GM21447 (cell line): ENCODE measurements around the gene ESYT3.

Experiments used
- ATAC-seq: cut with Tn5 transposase; IDR thresholded peaks from one replicate; pipeline ENCODE4 v1.9.1; 2021; ENCODE audit not compliant: unreplicated experiment

ESYT3 gene

GRCh38 chr3:138434276-138434874 is at the start of gene ESYT3:
Gene ESYT3, plus strand, starts transcription at chr3:138434616. Its CDS starts 183 bp downstream, at chr3:138434799.
- ATAC-seq = no peak

- ATAC-seq = no peak
Observed at GRCh38 chr3:138384976-138385375, 49.4 kb upstream of the ESYT3 start.

GRCh38 chr3:138389144-138389601 is 45.2 kb upstream of the ESYT3 start:
- ATAC-seq = no peak

GRCh38 chr3:138389841-138390581 is 44.4 kb upstream of the ESYT3 start:
- ATAC-seq = no peak

GRCh38 chr3:138390582-138390932 is 43.9 kb upstream of the ESYT3 start:
- ATAC-seq = no peak

- ATAC-seq = no peak
Observed at GRCh38 chr3:138394156-138394555, 40.3 kb upstream of the ESYT3 start.

- no peak for ATAC-seq
Observed at GRCh38 chr3:138394686-138395085, 39.7 kb upstream of the ESYT3 start.

- ATAC-seq = no peak
Observed at GRCh38 chr3:138395865-138396751, 38.3 kb upstream of the ESYT3 start.

GRCh38 chr3:138396752-138397410 is 37.5 kb upstream of the ESYT3 start:
- ATAC-seq = no peak

GRCh38 chr3:138397983-138398382 is 36.4 kb upstream of the ESYT3 start:
- ATAC-seq = no peak

- ATAC-seq = no peak
Observed at GRCh38 chr3:138398791-138399575, 35.4 kb upstream of the ESYT3 start.

GRCh38 chr3:138399766-138400165 is 34.6 kb upstream of the ESYT3 start:
- no peak for ATAC-seq

- ATAC-seq = no peak
Observed at GRCh38 chr3:138400651-138401070, 33.8 kb upstream of the ESYT3 start.

- no peak for ATAC-seq
Observed at GRCh38 chr3:138401834-138402233, 32.6 kb upstream of the ESYT3 start.

GRCh38 chr3:138404121-138404520 is 30.3 kb upstream of the ESYT3 start:
- no peak for ATAC-seq

GRCh38 chr3:138405001-138405400 is 29.4 kb upstream of the ESYT3 start:
- no peak for ATAC-seq

- no peak for ATAC-seq
Observed at GRCh38 chr3:138405486-138405885, 28.9 kb upstream of the ESYT3 start.

- ATAC-seq = no peak
Observed at GRCh38 chr3:138406606-138407005, 27.8 kb upstream of the ESYT3 start.

GRCh38 chr3:138407236-138407907 is 27.0 kb upstream of the ESYT3 start:
- no peak for ATAC-seq
